HUES48 (cell line): Measurements from ENCODE around the gene SOBP.

Experiments used
- H3K27ac ChIP-seq: one replicate; pipeline ENCODE4 v1.7.0; 2013; ENCODE audit warnings: low read depth, low read length, inconsistent platforms
- H3K27me3 ChIP-seq: 2 replicates; pipeline ENCODE4 v1.6.1; 2013; ENCODE audit warnings: mild to moderate bottlenecking, low read length; ENCODE audit not compliant: control insufficient read depth, insufficient read depth
- H3K36me3 ChIP-seq: 2 replicates; pipeline ENCODE4 v1.6.1; 2013; ENCODE audit warnings: low read length; ENCODE audit not compliant: control insufficient read depth, insufficient read depth
- H3K4me1 ChIP-seq: 2 replicates; pipeline ENCODE4 v1.6.1; 2013; ENCODE audit warnings: mild to moderate bottlenecking, low read length; ENCODE audit not compliant: control insufficient read depth, insufficient read depth
- H3K4me3 ChIP-seq: 2 replicates; pipeline ENCODE4 v1.5.1; 2013; ENCODE audit warnings: mild to moderate bottlenecking, low read depth, low read length
- H3K9ac ChIP-seq: 2 replicates; pipeline ENCODE4 v1.6.1; 2013; ENCODE audit warnings: mild to moderate bottlenecking, low read depth, low read length, moderate library complexity
- H3K9me3 ChIP-seq: 2 replicates; pipeline ENCODE4 v1.6.1; 2013; ENCODE audit warnings: low read length; ENCODE audit not compliant: control insufficient read depth, insufficient read depth

The SOBP gene

GRCh38 chr6:107524626-107525025 is 34.7 kb downstream of the SOBP start:
- Histone ChIP-seq H3K4me3 (no peak overlapping the region), H3K27ac (no peak overlapping the region), H3K9ac (no peak overlapping the region), H3K9me3 (no peaks in the 10 kb centered on the region), H3K4me1 (peaks cover 5% of the 10 kb centered on the region; the same call in 1 of the 2 replicates), H3K27me3 (no peaks in the 10 kb centered on the region), H3K36me3 (no peaks in the 10 kb centered on the region)

GRCh38 chr6:107531868-107532267 is 42.0 kb downstream of the SOBP start:
- no peak overlapping the region for H3K27ac ChIP-seq
- H3K36me3 ChIP-seq = no peaks in the 10 kb centered on the region
- peaks cover 54% of the 10 kb centered on the region for H3K4me1 ChIP-seq
- H3K9me3 ChIP-seq = no peaks in the 10 kb centered on the region
- no peak overlapping the region for H3K9ac ChIP-seq
- no peak overlapping the region for H3K4me3 ChIP-seq
- no peaks in the 10 kb centered on the region for H3K27me3 ChIP-seq

- no peak overlapping the region for H3K9ac ChIP-seq
- no peaks in the 10 kb centered on the region for H3K9me3 ChIP-seq
- H3K4me1 ChIP-seq = peaks cover 52% of the 10 kb centered on the region
- no peaks in the 10 kb centered on the region for H3K27me3 ChIP-seq
- H3K36me3 ChIP-seq = no peaks in the 10 kb centered on the region
- H3K4me3 ChIP-seq = no peak overlapping the region
- H3K27ac ChIP-seq = no peak overlapping the region
Measured at GRCh38 chr6:107532706-107533105, 42.8 kb downstream of the SOBP start.

- Histone ChIP-seq H3K27me3 (no peaks in the 10 kb centered on the region), H3K9me3 (no peaks in the 10 kb centered on the region), H3K36me3 (no peaks in the 10 kb centered on the region), H3K4me3 (no peak overlapping the region), H3K9ac (no peak overlapping the region), H3K4me1 (peaks cover 55% of the 10 kb centered on the region), H3K27ac (no peak overlapping the region)
Measured at GRCh38 chr6:107533415-107534059, 43.6 kb downstream of the SOBP start.

- H3K27ac ChIP-seq = peak overlapping the region; percentile 64
- no peaks in the 10 kb centered on the region for H3K27me3 ChIP-seq
- H3K36me3 ChIP-seq = no peaks in the 10 kb centered on the region
- H3K9me3 ChIP-seq = no peaks in the 10 kb centered on the region
- peaks cover 62% of the 10 kb centered on the region for H3K4me1 ChIP-seq
- H3K9ac ChIP-seq = no peak overlapping the region
- no peak overlapping the region for H3K4me3 ChIP-seq
Measured at GRCh38 chr6:107534571-107535141, 44.7 kb downstream of the SOBP start.

GRCh38 chr6:107535626-107536025 is 45.7 kb downstream of the SOBP start:
- no peaks in the 10 kb centered on the region for H3K9me3 ChIP-seq
- H3K36me3 ChIP-seq = no peaks in the 10 kb centered on the region
- no peak overlapping the region for H3K9ac ChIP-seq
- peaks cover 57% of the 10 kb centered on the region for H3K4me1 ChIP-seq
- H3K27me3 ChIP-seq = no peaks in the 10 kb centered on the region
- H3K27ac ChIP-seq = no peak overlapping the region
- no peak overlapping the region for H3K4me3 ChIP-seq

GRCh38 chr6:107536180-107536961 is 46.5 kb downstream of the SOBP start:
- H3K4me1 ChIP-seq = peaks cover 57% of the 10 kb centered on the region
- H3K9me3 ChIP-seq = no peaks in the 10 kb centered on the region

GRCh38 chr6:107537559-107537958 is 47.6 kb downstream of the SOBP start:
- no peaks in the 10 kb centered on the region for H3K27me3 ChIP-seq
- no peaks in the 10 kb centered on the region for H3K9me3 ChIP-seq
- no peak overlapping the region for H3K27ac ChIP-seq
- peaks cover 57% of the 10 kb centered on the region for H3K4me1 ChIP-seq
- H3K36me3 ChIP-seq = no peaks in the 10 kb centered on the region
- no peak overlapping the region for H3K9ac ChIP-seq
- H3K4me3 ChIP-seq = no peak overlapping the region

More at GRCh38 chr6:107536180-107536961, 46.5 kb downstream of the SOBP start:
- no peak overlapping the region for H3K27ac ChIP-seq
- no peak overlapping the region for H3K4me3 ChIP-seq
- no peaks in the 10 kb centered on the region for H3K36me3 ChIP-seq
- H3K27me3 ChIP-seq = no peaks in the 10 kb centered on the region
- H3K9ac ChIP-seq = no peak overlapping the region

- no peaks in the 10 kb centered on the region for H3K36me3 ChIP-seq
- H3K9me3 ChIP-seq = no peaks in the 10 kb centered on the region
- H3K27me3 ChIP-seq = no peaks in the 10 kb centered on the region
- no peak overlapping the region for H3K9ac ChIP-seq
- H3K27ac ChIP-seq = no peak overlapping the region
- peaks cover 44% of the 10 kb centered on the region for H3K4me1 ChIP-seq
- H3K4me3 ChIP-seq = no peak overlapping the region
Measured at GRCh38 chr6:107538856-107539387, 49.0 kb downstream of the SOBP start.

GRCh38 chr6:107539409-107539808 is 49.5 kb downstream of the SOBP start:
- Histone ChIP-seq H3K9me3 (no peaks in the 10 kb centered on the region), H3K9ac (no peak overlapping the region), H3K4me1 (peaks cover 41% of the 10 kb centered on the region), H3K27ac (no peak overlapping the region), H3K36me3 (no peaks in the 10 kb centered on the region), H3K27me3 (no peaks in the 10 kb centered on the region), H3K4me3 (no peak overlapping the region)
